IPS DF 6.9 (cell line): Measurements from ENCODE around the gene MYO1A.
"Not testable (repeated sequence)": the region's sequence is repeated elsewhere in the genome, so short reads cannot be mapped to it uniquely, and the experiment has no call there.

ENCODE experiments used
- DNase-seq: peaks from one replicate; pipeline ENCODE4 v3.0.0-alpha.2; 2013; ENCODE audit warnings: low read depth, low spot score
- H3K27ac ChIP-seq: one replicate; pipeline ENCODE4 v1.5.1; 2013; ENCODE audit warnings: low read length, control low read depth
- H3K27me3 ChIP-seq: 2 replicates; pipeline ENCODE4 v1.6.1; 2013; ENCODE audit warnings: mild to moderate bottlenecking, low read length; ENCODE audit not compliant: control insufficient read depth, insufficient read depth
- H3K36me3 ChIP-seq: 2 replicates; pipeline ENCODE4 v1.6.1; 2013; ENCODE audit warnings: low read length; ENCODE audit not compliant: control insufficient read depth, insufficient read depth
- H3K4me1 ChIP-seq: 2 replicates; pipeline ENCODE4 v1.6.1; 2013; ENCODE audit warnings: low read length; ENCODE audit not compliant: control insufficient read depth, insufficient read depth
- H3K4me3 ChIP-seq: 2 replicates; pipeline ENCODE4 v1.5.1; 2013; ENCODE audit warnings: mild to moderate bottlenecking, low read length
- H3K9me3 ChIP-seq: 2 replicates; pipeline ENCODE4 v1.6.1; 2013; ENCODE audit warnings: low read length, inconsistent platforms; ENCODE audit not compliant: control insufficient read depth, insufficient read depth
- WGBS: extraction: QIAGEN DNeasy Blood & Tissue Kit; methylation state at CpG from one replicate; pipeline ENCODE4 v1.1.7; 2013; ENCODE audit warnings: mixed read lengths, missing lambda C conversion rate; ENCODE audit not compliant: insufficient read length, insufficient coverage; 5-methylcytosine and 5-hydroxymethylcytosine counted together

The MYO1A gene

GRCh38 chr12:56994231-56994746 is 55.6 kb downstream of the MYO1A start:
- Histone ChIP-seq H3K9me3 (no peaks in the 10 kb centered on the region), H3K36me3 (no peaks in the 10 kb centered on the region), H3K27ac (no peak overlapping the region), H3K27me3 (no peaks in the 10 kb centered on the region), H3K4me3 (no peak overlapping the region), H3K4me1 (no peaks in the 10 kb centered on the region)
- DNase-seq = no peak
- no CpG with 5 or more reads among the region's 10 CpGs for WGBS

GRCh38 chr12:56993346-56993745 is 56.6 kb downstream of the MYO1A start:
- H3K27me3 ChIP-seq = no peaks in the 10 kb centered on the region
- H3K36me3 ChIP-seq = no peaks in the 10 kb centered on the region
- no CpG with 5 or more reads among the region's 10 CpGs for WGBS
- no peaks in the 10 kb centered on the region for H3K4me1 ChIP-seq
- no peak overlapping the region for H3K4me3 ChIP-seq
- no peak for DNase-seq
- H3K9me3 ChIP-seq = no peaks in the 10 kb centered on the region
- no peak overlapping the region for H3K27ac ChIP-seq

DNA sequence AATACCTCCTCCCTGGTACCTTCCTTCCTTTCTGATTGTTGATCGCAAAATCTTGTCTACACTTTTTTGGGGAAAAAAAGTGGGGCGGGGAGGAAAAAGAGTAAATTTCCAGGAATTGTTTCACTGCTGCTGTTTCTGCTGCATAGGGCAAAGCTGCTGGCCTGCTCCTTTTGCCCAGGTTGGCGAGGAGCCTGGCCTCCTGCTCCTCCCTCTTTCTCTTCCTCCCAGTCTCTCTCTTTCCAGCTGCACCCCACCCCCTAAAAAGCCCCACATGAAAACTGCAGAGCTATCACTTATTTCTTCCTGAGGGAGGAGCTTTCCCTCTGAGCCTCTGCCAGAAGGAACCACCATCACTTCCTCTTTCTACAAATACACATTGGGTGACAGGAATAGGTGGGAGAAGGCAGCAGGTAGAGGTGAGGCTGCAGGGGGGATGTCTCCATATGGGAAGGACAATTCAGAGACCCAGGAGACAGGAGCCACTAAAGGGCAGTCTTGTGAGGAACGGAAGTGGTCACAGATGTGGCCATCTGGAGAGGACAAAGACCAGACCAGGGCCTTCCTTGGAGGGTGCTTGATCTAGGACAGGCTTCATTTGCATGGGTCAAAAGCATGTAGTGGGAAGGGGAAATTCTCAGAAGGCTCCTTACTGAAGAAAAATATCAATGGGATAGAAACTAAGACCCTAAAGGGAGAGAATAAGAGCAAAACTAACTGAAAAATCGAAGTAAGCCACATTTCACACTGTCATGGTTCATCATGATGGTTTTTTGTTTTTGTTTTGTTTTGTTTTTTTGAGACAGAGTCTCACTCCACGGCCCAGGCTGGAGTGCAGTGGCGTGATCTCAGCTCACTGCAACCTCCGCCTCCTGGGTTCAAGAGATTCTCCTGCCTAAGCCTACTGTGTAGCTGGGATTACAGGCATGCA is 58.3 kb downstream of the MYO1A start:
- WGBS = no CpG with 5 or more reads among the region's 8 CpGs
- no peak overlapping the region for H3K27ac ChIP-seq
- H3K4me3 ChIP-seq = no peak overlapping the region
- H3K9me3 ChIP-seq = no peaks in the 10 kb centered on the region
- DNase-seq = no peak
- H3K4me1 ChIP-seq = peaks cover 1% of the 10 kb centered on the region; the same call in 1 of the 2 replicates
- no peaks in the 10 kb centered on the region for H3K27me3 ChIP-seq
- H3K36me3 ChIP-seq = no peaks in the 10 kb centered on the region

DNA sequence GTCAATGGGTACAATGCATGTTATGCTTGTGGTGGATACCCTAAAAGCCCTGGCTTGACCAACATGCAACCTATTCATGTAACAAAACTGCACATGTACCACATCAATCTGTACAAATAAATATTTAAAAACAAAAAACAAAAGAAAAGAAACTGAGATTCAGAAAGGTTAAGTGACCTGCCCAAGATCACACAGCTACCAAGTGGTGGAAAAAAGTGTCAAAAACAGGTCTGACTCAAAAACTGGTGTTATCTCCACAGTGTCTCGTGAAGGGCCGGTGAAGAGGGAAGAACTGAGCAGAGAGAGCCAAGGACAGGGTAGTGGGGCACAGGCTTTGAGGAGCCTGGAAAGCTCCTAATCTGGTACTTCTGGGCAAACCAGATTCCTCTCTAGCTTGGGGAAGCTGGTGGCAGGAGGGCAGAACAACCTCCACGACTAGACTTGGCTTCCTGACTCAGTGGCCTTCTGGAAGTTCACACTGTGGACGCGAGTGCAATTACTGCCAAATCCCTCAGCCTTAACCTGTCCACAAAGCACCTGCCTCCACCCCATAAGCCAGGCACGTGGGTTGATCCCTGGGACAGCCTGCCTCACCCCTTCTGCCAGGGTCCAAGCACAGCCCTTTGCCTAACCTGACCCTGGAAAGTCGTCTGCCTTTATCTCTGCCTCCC is 59.1 kb downstream of the MYO1A start:
- no peak overlapping the region for H3K4me3 ChIP-seq
- peaks cover 1% of the 10 kb centered on the region; the same call in 1 of the 2 replicates for H3K4me1 ChIP-seq
- WGBS = no CpG with 5 or more reads among the region's 7 CpGs
- H3K27me3 ChIP-seq = no peaks in the 10 kb centered on the region
- no peaks in the 10 kb centered on the region for H3K36me3 ChIP-seq
- no peak overlapping the region for H3K27ac ChIP-seq
- H3K9me3 ChIP-seq = no peaks in the 10 kb centered on the region
- no peak for DNase-seq

DNA sequence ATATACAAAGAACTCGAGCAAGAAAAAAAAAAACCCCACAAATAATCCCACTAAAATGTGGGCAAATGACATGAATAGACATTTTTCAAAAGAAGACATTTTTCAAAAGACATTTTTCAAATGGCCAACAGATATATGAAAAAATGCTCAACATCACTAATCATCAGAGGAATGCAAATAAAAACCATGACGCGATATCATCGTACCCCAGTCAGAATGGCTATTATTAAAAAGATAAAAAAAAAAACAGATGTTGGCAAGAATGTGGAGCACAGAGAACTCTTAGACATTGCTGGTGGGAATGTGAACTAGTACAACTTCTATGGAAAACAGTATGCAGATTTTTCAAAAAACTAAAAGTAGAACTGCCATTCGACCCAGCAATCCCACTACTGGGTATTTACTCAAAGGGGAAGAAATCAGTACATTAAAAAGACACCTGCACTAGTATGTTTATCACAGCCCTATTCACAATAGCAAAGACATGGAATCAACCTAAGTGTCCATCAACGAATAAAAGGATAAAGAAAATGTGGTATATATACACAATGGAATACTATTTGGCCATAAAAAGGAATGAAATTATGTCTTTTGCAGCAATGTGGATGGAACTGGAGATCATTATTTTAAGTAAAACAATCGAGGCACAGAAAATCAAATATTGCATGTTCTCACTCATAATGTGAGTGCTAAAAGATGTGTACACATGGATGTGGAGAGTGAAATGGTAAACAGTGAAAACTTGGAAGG is 59.9 kb downstream of the MYO1A start:
- Histone ChIP-seq H3K36me3 (no peaks in the 10 kb centered on the region), H3K27me3 (no peaks in the 10 kb centered on the region), H3K9me3 (no peaks in the 10 kb centered on the region), H3K4me1 (peaks cover 1% of the 10 kb centered on the region; the same call in 1 of the 2 replicates), H3K4me3 (no peak overlapping the region), H3K27ac (no peak overlapping the region)
- no peak for DNase-seq
- no CpG with 5 or more reads among the region's 7 CpGs for WGBS

DNA sequence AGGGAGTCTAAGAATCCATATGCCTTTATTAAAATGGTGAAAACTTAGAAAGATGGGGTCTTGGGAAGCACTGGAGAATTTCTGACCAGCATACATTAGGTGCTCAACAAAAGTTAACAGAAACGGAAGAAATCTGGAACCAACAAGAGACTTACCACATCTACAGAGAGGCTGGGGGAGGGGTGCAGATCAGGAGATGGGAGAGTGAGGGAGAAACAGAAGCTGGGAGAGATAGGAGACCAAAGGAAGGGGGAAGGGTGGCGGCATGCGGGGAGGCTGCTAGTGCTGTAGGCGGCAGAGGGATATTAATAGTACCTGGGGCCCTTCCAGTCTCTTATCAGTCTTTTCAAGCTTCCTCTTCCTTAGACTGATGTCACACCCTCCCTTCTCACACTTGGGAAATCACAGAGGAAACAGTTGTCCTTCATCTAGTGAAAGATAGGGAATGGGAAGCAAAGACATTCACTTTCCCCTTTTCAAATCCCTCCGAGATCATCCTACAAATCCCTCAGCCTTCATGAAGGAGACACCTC is 61.7 kb downstream of the MYO1A start:
- DNase-seq = no peak
- no CpG with 5 or more reads among the region's 5 CpGs for WGBS
- H3K27ac ChIP-seq = no peak overlapping the region
- H3K36me3 ChIP-seq = no peaks in the 10 kb centered on the region
- H3K27me3 ChIP-seq = no peaks in the 10 kb centered on the region
- peaks cover 1% of the 10 kb centered on the region; the same call in 1 of the 2 replicates for H3K4me1 ChIP-seq
- no peaks in the 10 kb centered on the region for H3K9me3 ChIP-seq
- no peak overlapping the region for H3K4me3 ChIP-seq

DNA sequence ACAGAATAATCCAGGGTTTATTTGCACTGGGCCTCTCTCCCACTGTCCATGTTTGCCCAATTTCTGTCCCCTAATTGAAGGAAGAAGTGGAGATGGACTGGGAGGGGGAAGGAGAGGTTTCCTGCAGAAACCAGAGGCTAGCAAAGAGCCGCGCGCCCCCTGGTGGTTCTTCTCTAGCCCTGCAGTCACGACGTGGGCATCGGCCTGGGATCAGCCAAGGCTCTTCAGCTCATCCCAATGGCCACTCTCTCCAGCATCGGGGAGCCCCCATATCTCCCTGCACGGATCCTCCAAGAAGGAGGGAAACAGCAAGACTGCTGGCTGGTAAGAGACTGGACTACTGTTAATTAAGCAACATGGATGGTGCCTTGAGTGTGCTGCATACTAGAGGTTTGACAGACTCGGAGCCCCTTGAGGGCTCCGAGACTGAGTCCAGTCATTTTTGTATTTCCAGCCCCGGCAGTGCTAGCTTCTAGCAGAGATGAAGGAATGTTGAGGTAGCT is 62.3 kb downstream of the MYO1A start:
- no peak overlapping the region for H3K27ac ChIP-seq
- H3K36me3 ChIP-seq = no peaks in the 10 kb centered on the region
- no peak for DNase-seq
- no peaks in the 10 kb centered on the region for H3K9me3 ChIP-seq
- no CpG with 5 or more reads among the region's 11 CpGs for WGBS
- H3K4me3 ChIP-seq = no peak overlapping the region
- peaks cover 1% of the 10 kb centered on the region; the same call in 1 of the 2 replicates for H3K4me1 ChIP-seq
- no peaks in the 10 kb centered on the region for H3K27me3 ChIP-seq

- no peak overlapping the region for H3K27ac ChIP-seq
- no peaks in the 10 kb centered on the region for H3K36me3 ChIP-seq
- H3K27me3 ChIP-seq = no peaks in the 10 kb centered on the region
- H3K4me1 ChIP-seq = peaks cover 1% of the 10 kb centered on the region; the same call in 1 of the 2 replicates
- DNase-seq = no peak
- no peaks in the 10 kb centered on the region for H3K9me3 ChIP-seq
- H3K4me3 ChIP-seq = no peak overlapping the region
Observed at GRCh38 chr12:56987011-56987410, 62.9 kb downstream of the MYO1A start.

- no CpG with 5 or more reads among the region's 6 CpGs for whole genome bisulfite sequencing
- not testable (repeated sequence) for H3K27ac ChIP-seq, H3K27me3 ChIP-seq, H3K4me3 ChIP-seq, H3K4me1 ChIP-seq, H3K9me3 ChIP-seq, H3K36me3 ChIP-seq, DNase-seq
Observed at GRCh38 chr12:56985714-56986113, 64.2 kb downstream of the MYO1A start.

DNA sequence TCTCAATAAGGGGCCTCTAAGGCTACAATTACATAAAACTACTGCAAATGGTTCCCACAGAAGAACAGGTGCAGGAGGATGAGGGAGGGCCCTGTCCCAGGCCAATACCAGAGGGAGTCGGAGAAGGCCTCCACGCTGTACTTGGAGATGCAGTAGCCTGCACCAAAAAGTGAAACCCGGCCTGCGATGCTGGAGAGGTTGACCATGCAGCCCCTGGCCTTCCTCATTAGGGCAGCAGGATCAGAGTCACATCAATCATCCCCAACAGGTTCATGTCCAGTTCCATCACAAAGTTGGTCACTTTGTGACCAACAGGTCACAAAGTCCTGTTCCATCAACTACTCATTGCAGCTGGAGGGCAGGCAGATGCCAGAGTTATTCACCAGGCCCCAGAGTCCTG is 66.5 kb downstream of the MYO1A start:
- WGBS = no CpG with 5 or more reads among the region's 4 CpGs
- Histone ChIP-seq H3K36me3 (no peaks in the 10 kb centered on the region), H3K9me3 (no peaks in the 10 kb centered on the region), H3K27ac (no peak overlapping the region), H3K4me3 (no peak overlapping the region), H3K27me3 (no peaks in the 10 kb centered on the region), H3K4me1 (peaks cover 1% of the 10 kb centered on the region; the same call in 1 of the 2 replicates)
- no peak for DNase-seq
